Left lung (tissue), 10 donors: ENCODE results near the gene DNAAF8. TPM values are rescaled to one million over a fixed set of nuclear protein-coding genes. Genes with fewer than 3 reads are reported as not detected.
A peak's percentile ranks its signal among the peaks of the same experiment; 100 is the strongest.

Experiments used
- ATAC-seq: fragments of 200-7000 bp; cut with Tn5 transposase; one replicate; pipeline ENCODE4 v1.9.1; 2020; ENCODE audit warnings: moderate library complexity
- DNase-seq, 4 donors: peaks; one replicate each; pipeline ENCODE4 v3.0.0-alpha.2; 2013 to 2020
- H3K27ac ChIP-seq, 2 donors: fragments of 200-600 bp; sonication (generic) in 1 of 2; one replicate each; pipeline versions ENCODE4 v1.5.0 to v1.8.0; 2020 to 2021
- H3K27me3 ChIP-seq, 2 donors: fragments of 200-600 bp; sonication (generic) in 1 of 2; one replicate each; pipeline versions ENCODE4 v1.5.0 to v1.8.0; 2020 to 2021
- H3K36me3 ChIP-seq, 2 donors: fragments of 200-600 bp; sonication (generic) in 1 of 2; one replicate each; pipeline versions ENCODE4 v1.5.0 to v1.8.0; 2020 to 2021
- H3K4me1 ChIP-seq, 2 donors: fragments of 200-600 bp; one replicate each; pipeline ENCODE4 v1.8.0; 2021
- H3K4me3 ChIP-seq, 2 donors: fragments of 200-600 bp; sonication (generic) in 1 of 2; one replicate each; pipeline versions ENCODE4 v1.5.0 to v1.8.0; 2020 to 2021; ENCODE audit warnings: mild to moderate bottlenecking in 1 of 2
- H3K9me3 ChIP-seq, 2 donors: fragments of 200-600 bp; sonication (generic) in 1 of 2; one replicate each; pipeline versions ENCODE4 v1.5.0 to v1.8.0; 2020 to 2021
- CTCF ChIP-seq, 2 donors: fragments of 200-600 bp; sonication (generic) in 1 of 2; IDR thresholded peaks; one replicate each; pipeline versions ENCODE4 v1.5.0 to v1.8.0; 2021; ENCODE audit warnings: antibody characterized with exemption in 2 of 2
- intact Hi-C, 2 donors: fragments of 100-400 bp; cut with DNase I; formaldehyde crosslinking; loops; one replicate each; pipeline versions ENCODE4 v1.11.2 to v1.14.2; 2022
- polyA plus RNA-seq, 6 donors: library from polyadenylated mRNA; unstranded; fragments of 120-200 nt; gene quantifications; one replicate each; pipeline ENCODE4 v1.2.1, GENCODE V29; 2013; ENCODE audit not compliant: insufficient read length in 6 of 6
- total RNA-seq, 2 donors: library from RNA; stranded (reverse); fragmentation: NEBNext Ultra II Directional; extraction: Animal tissue kit (Norgen Biotek cat#: 25700); gene quantifications; one replicate each; pipeline ENCODE4 v1.2.1, GENCODE V29; 2021
- donor health status: DM: no; HTN: yes; CAD: no.
- donor health status: DM: no; HTN: no; CAD: no.

Gene DNAAF8
- total and polyA plus RNA-seq, 8 donors, result 1.2 to 4.2 (median 2.9) TPM

GRCh38 chr16:4790261-4790660 lies 55.9 kb downstream of the DNAAF8 start:
- intact Hi-C loops, result no loop called here
- H3K27me3 ChIP-seq, result no peaks in the 10 kb centered on the region
- H3K4me3 ChIP-seq, result no peak overlapping the region
- H3K4me1 ChIP-seq, result no peaks in the 10 kb centered on the region
- H3K27ac ChIP-seq, result no peak overlapping the region
- peak in 1 of 4 donors; percentile 10 for DNase-seq
- no peaks in the 10 kb centered on the region for H3K9me3 ChIP-seq
- no peak for TF ChIP-seq CTCF (IDR thresholded peaks at IDR 0.05)
- no peaks in the 10 kb centered on the region for H3K36me3 ChIP-seq
- ATAC-seq, result no peak

DNA sequence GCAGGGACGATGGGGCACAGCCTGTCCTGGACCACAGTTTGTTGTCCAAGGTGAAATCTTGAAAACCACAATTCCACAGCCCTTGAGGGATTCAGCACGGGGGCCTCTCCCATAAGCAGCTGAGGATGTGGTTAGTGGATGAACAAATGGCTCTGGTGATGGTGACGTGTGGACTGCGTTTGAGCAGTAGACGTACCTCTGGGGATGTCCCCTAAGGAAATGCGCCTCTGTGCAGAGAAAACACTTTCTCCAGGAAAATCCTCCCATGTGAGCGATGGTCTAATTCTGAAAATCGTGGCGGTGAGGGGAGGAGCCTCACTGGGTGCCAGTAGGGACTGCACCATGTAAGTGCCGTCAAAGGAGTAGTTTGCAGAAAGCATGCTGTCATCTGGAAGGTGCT lies 56.5 kb downstream of the DNAAF8 start:
- H3K9me3 ChIP-seq, result no peaks in the 10 kb centered on the region
- DNase-seq (no peak), ATAC-seq (no peak)
- H3K27me3 ChIP-seq, result no peaks in the 10 kb centered on the region
- H3K4me3 ChIP-seq, result no peak overlapping the region
- peaks cover 0 to 5% of the 10 kb centered on the region in 2 donors for H3K36me3 ChIP-seq
- no peaks in the 10 kb centered on the region for H3K4me1 ChIP-seq
- intact Hi-C loops, result no loop called here
- no peak overlapping the region for H3K27ac ChIP-seq
- no peak for TF ChIP-seq CTCF (IDR thresholded peaks at IDR 0.05)

- no peak overlapping the region for H3K4me3 ChIP-seq
- H3K27me3 ChIP-seq, result no peaks in the 10 kb centered on the region
- DNase-seq (no peak), ATAC-seq (no peak)
- no peaks in the 10 kb centered on the region for H3K9me3 ChIP-seq
- intact Hi-C loops, result no loop called here
- no peak overlapping the region for H3K27ac ChIP-seq
- H3K4me1 ChIP-seq, result no peaks in the 10 kb centered on the region
- no peak for TF ChIP-seq CTCF (IDR thresholded peaks at IDR 0.05)
- peaks cover 0 to 23% of the 10 kb centered on the region in 2 donors for H3K36me3 ChIP-seq
Observed at GRCh38 chr16:4792951-4793513, 58.7 kb downstream of the DNAAF8 start.

DNA sequence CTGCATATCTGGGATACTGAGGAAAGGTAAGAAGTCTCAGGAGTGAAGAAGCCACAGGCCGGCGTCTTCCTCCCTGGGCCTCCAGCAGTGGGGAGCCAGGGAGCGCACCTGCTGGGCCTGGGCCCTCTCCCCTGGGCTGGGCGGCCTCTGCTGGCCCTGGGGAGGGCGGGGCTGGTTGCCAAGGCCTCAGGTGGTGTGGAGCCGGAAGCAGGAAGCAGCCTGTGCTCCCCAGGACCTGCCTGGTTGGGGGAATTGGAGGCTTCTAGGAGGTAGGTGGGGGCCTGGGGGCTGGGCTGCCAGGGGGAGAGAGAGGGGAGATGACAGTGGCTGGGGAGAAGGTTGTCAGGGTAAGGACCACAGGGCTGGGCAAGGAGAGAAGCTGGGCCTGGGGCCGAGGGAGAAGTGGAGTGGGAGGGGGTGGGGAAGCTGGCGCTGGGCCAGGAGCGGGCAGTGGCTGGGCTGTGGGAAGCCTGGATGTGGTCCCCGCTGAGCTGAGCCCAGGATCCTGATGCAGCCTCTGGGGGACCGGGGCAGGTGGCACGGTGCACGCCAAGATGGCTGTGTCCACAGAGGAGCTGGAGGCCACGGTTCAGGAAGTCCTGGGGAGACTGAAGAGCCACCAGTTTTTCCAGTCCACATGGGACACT lies 61.0 kb downstream of the DNAAF8 start, which contains the start of gene SMIM22:
Gene SMIM22, plus strand, starts transcription at position 189 of the 647 bp plus-strand sequence. Its CDS starts 366 bp downstream, at position 555.
- ATAC-seq, result peak; percentile 91
- Histone ChIP-seq H3K4me3 (peak within 1 kb of the TSS in 1 of 2 donors; percentile 26), H3K27ac (no peak within 1 kb of the TSS), H3K27me3 (no peaks in the 10 kb centered on the region), H3K9me3 (no peaks in the 10 kb centered on the region), H3K36me3 (peaks cover 0 to 39% of the 10 kb centered on the region in 2 donors), H3K4me1 (peaks cover 0 to 6% of the 10 kb centered on the region in 2 donors)
- intact Hi-C loops, result no loop called here
- peak in 1 of 4 donors; percentile 85 for DNase-seq
- no peak for TF ChIP-seq CTCF (IDR thresholded peaks at IDR 0.05)

DNA sequence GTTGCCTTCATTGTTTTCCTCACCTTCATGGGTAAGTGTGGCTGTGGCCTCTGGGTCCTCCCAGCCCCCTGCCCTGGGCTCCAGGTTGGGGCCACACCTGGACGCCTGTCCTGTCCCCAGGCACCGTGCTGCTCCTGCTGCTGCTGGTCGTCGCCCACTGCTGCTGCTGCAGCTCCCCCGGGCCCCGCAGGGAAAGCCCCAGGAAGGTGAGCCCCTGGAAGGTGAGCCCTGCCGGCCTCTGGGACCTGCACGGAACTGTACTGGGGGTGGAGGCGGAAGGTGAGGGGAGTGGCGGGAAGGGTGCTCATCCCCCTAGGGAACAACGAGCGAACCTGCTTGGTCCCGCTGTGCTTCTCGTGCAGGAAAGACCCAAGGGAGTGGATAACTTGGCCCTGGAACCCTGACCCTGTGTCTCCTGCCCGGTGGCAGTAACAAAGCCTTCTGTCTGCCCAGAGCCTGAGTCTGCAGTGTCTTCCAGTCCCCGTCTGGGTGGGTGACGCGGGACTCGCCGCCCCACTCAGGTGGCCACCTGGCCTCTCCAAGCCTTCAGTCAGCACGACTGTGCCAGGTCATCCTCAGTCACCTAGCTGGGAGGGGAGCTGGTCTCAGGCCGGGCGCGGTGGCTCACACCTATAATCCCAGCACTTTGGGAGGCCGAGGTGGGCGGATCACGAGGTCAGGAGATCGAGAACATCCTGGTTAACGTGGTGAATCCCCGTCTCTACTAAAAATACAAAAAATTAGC lies 61.7 kb downstream of the DNAAF8 start:
- peaks cover 5 to 13% of the 10 kb centered on the region in 2 donors for H3K4me1 ChIP-seq
- no peak overlapping the region for H3K27ac ChIP-seq
- no peaks in the 10 kb centered on the region for H3K9me3 ChIP-seq
- intact Hi-C loops, result no loop called here
- H3K36me3 ChIP-seq, result peaks cover 0 to 39% of the 10 kb centered on the region in 2 donors
- peak overlapping the region in 1 of 2 donors; percentile 26 for H3K4me3 ChIP-seq
- no peak for DNase-seq
- no peaks in the 10 kb centered on the region for H3K27me3 ChIP-seq
- no peak for TF ChIP-seq CTCF (IDR thresholded peaks at IDR 0.05)
- ATAC-seq, result no peak
